ENCODE results near the gene ZNF391. TPM values are rescaled to one million over a fixed set of nuclear protein-coding genes. Genes with fewer than 3 reads are reported as not detected.

Gene ZNF391
- total RNA-seq, 4 donors from 2014 or later, result 0.10 to 1.1 (median 0.26) TPM

DNA sequence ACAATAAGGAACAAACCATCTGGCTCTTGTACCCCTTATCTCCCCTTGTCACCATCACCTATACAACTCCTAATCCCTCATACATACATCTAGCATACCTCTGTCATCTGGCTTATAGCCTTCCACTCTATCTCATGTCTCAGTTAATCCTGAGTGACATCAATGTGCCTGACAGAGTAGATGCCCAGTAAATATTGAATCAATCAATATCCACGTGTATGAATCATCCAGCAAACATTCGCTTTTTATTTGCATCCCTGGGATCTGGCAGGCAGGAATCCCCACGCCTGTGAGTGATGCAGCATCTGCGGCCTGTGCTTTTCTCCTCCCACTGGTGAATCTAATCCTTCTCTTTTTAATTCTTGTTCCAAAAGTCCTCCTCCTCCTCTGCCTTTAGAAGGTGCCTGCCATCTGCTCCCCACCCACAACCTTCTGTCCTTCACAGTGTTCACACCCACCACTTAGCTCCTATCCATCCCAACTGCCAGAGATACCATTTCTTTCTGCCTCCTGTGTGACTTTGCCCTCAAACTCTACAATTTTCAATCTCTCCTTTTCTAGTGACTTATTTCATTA is 37.6 kb downstream of the ZNF391 start:
- TF ChIP-seq, protein P1, sequence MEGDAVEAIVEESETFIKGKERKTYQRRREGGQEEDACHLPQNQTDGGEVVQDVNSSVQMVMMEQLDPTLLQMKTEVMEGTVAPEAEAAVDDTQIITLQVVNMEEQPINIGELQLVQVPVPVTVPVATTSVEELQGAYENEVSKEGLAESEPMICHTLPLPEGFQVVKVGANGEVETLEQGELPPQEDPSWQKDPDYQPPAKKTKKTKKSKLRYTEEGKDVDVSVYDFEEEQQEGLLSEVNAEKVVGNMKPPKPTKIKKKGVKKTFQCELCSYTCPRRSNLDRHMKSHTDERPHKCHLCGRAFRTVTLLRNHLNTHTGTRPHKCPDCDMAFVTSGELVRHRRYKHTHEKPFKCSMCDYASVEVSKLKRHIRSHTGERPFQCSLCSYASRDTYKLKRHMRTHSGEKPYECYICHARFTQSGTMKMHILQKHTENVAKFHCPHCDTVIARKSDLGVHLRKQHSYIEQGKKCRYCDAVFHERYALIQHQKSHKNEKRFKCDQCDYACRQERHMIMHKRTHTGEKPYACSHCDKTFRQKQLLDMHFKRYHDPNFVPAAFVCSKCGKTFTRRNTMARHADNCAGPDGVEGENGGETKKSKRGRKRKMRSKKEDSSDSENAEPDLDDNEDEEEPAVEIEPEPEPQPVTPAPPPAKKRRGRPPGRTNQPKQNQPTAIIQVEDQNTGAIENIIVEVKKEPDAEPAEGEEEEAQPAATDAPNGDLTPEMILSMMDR (IDR thresholded peaks at IDR 0.05 in 4 of 5, conservative IDR thresholded peaks at IDR 0.05 in 1 of 5), result no peak
- TF ChIP-seq POLR2A (IDR thresholded peaks at IDR 0.05), result no peak
- Histone ChIP-seq H3K9me3 (no peaks in the 10 kb centered on the region), H3K36me3 (no peaks in the 10 kb centered on the region), H3K4me3 (no peak overlapping the region), H3K27me3 (no peaks in the 10 kb centered on the region), H3K4me1 (no peaks in the 10 kb centered on the region), H3K27ac (no peak overlapping the region)
- in situ Hi-C loops (cut with MboI; ENCODE audit: low sequenced_read_pairs in 4 of 4) (no loop called here), intact Hi-C loops (cut with DNase I; ENCODE audit: low total_unique reads) (no loop called here)
- ATAC-seq (no peak), DNase-seq (no peak)

DNA sequence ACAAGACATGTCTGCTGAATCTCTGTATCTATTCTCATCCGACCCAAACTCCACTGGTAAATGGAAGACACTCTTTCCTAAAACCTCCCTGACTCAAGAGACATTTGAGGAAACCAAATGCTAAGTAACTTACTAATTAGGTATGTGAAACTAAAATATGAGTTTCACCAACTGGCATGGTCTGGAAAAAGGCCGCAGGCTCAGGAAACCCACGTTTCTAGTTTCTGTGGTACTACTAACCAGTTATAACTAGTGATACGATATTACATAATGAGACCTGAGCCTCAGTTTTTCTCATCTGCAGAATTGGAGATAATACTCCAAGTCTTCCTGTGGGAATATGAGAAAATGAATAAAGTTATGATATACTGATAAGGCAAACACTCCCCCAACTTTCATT is 39.9 kb downstream of the ZNF391 start:
- H3K4me1 ChIP-seq, result no peaks in the 10 kb centered on the region
- H3K27ac ChIP-seq, result no peak overlapping the region
- intact Hi-C loops (cut with DNase I; ENCODE audit: low total_unique reads), result no loop called here
- no peaks in the 10 kb centered on the region for H3K9me3 ChIP-seq
- no peak overlapping the region for H3K4me3 ChIP-seq
- in situ Hi-C loops (cut with MboI; ENCODE audit: low sequenced_read_pairs in 4 of 4), result no loop called here
- TF ChIP-seq, protein P1 (IDR thresholded peaks at IDR 0.05 in 4 of 5, conservative IDR thresholded peaks at IDR 0.05 in 1 of 5), result no peak
- no peak for TF ChIP-seq POLR2A (IDR thresholded peaks at IDR 0.05)
- H3K36me3 ChIP-seq, result no peaks in the 10 kb centered on the region
- H3K27me3 ChIP-seq, result no peaks in the 10 kb centered on the region
- DNase-seq, result no peak
- no peak for ATAC-seq

DNA sequence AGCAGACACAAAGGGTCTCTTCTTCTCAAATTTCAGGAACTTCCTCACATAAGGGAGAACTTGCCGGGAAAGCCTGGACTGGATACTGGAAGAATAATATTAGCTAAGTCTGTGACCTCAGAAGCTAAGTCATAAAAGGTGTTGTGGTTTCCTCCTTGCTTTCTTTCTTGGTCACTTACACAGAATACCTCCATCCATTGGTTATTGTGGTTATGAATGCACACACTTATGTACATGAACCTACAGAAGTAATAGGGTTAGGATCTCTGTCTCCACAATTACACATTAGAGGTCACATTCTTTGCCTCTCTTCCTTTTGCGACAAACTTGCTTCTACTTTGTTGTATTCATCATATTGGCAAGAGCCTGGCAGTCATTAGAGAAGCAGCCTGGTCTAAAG is 40.4 kb downstream of the ZNF391 start:
- no peak for DNase-seq
- Histone ChIP-seq H3K9me3 (no peaks in the 10 kb centered on the region), H3K27me3 (no peaks in the 10 kb centered on the region), H3K4me3 (no peak overlapping the region), H3K27ac (no peak overlapping the region), H3K4me1 (no peaks in the 10 kb centered on the region), H3K36me3 (no peaks in the 10 kb centered on the region)
- in situ Hi-C loops (cut with MboI; ENCODE audit: low sequenced_read_pairs in 4 of 4) (no loop called here), intact Hi-C loops (cut with DNase I; ENCODE audit: low total_unique reads) (no loop called here)
- no peak for ATAC-seq
- TF ChIP-seq, protein P1 (IDR thresholded peaks at IDR 0.05 in 4 of 5, conservative IDR thresholded peaks at IDR 0.05 in 1 of 5), result no peak
- no peak for TF ChIP-seq POLR2A (IDR thresholded peaks at IDR 0.05)

DNA sequence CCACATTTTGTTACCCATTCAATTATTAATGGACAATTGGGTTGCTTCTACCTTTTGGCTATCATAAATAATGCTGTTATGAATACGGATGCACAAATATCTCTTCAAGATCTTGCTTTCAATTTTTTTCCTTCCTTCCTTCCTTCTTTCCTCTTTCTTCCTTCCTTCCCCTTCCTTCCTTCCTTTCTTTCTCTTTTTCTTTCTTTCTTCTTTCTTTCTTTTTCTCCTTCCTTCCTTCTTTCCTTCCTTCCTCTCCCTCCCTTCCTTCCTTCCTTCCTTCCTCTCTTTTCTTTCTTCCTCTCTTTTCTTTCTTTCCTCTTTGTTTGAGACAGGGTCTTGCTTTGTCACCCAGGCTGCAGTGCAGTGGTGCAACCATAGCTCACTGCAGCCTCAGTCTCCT is 45.2 kb downstream of the ZNF391 start:
- H3K27ac ChIP-seq, result no peak overlapping the region
- no peaks in the 10 kb centered on the region for H3K36me3 ChIP-seq
- TF ChIP-seq POLR2A (IDR thresholded peaks at IDR 0.05), result no peak
- DNase-seq, result no peak
- intact Hi-C loops (cut with DNase I; ENCODE audit: low total_unique reads) (no loop called here), in situ Hi-C loops (cut with MboI; ENCODE audit: low sequenced_read_pairs in 4 of 4) (no loop called here)
- no peak for ATAC-seq
- no peaks in the 10 kb centered on the region for H3K4me1 ChIP-seq
- H3K9me3 ChIP-seq, result no peaks in the 10 kb centered on the region
- H3K27me3 ChIP-seq, result no peaks in the 10 kb centered on the region
- no peak overlapping the region for H3K4me3 ChIP-seq

DNA sequence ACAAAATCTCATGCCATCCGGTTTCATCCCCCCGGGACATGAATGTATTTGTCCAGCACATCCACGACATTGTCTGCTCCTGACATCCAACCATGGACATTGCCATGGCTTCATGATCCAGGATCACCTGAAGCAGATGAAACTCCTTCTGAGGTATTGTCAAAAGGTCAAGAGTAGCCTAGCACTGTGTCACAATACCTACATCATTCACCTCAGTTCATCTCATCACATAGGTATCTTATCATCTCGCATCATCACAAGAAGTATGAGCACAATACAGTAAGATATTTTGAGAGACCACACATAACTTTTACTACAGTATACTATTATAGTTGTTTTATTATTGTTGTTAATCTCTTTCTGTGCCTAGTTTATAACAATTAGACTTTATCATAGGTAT is 50.8 kb downstream of the ZNF391 start:
- in situ Hi-C loops (cut with MboI; ENCODE audit: low sequenced_read_pairs in 4 of 4), result no loop called here
- no peaks in the 10 kb centered on the region for H3K27me3 ChIP-seq
- no peaks in the 10 kb centered on the region for H3K4me1 ChIP-seq
- ATAC-seq (no peak), DNase-seq (no peak)
- no peak overlapping the region for H3K4me3 ChIP-seq
- no peak overlapping the region for H3K27ac ChIP-seq
- H3K9me3 ChIP-seq, result no peaks in the 10 kb centered on the region
- H3K36me3 ChIP-seq, result no peaks in the 10 kb centered on the region
- TF ChIP-seq, protein P1 (IDR thresholded peaks at IDR 0.05 in 4 of 5, conservative IDR thresholded peaks at IDR 0.05 in 1 of 5), result no peak
- TF ChIP-seq POLR2A (IDR thresholded peaks at IDR 0.05), result no peak
- intact Hi-C loops (cut with DNase I; ENCODE audit: low total_unique reads), result no loop called here

All from gastrocnemius medialis (tissue), 4 donors.